SK-N-SH (cell line): ENCODE measurements around the gene MAN2C1.

Experiments
- CTCF ChIP-seq: fragments of 200-600 bp; sonication (generic); IDR thresholded peaks from 2 replicates; pipeline ENCODE4 v1.6.1; 2017; ENCODE audit warnings: antibody characterized with exemption, mild to moderate bottlenecking, moderate library complexity
- ELF1 ChIP-seq: IDR thresholded peaks from 2 replicates; pipeline ENCODE4 v1.4.0; 2012
- EP300 ChIP-seq, 2 experiments: IDR thresholded peaks; 2 replicates each; pipeline versions ENCODE4 v1.4.0 to v1.6.1; 2012; ENCODE audit warnings: borderline replicate concordance in 1 of 2, low read depth in 1 of 2, low read length in 1 of 2
- EZH2phosphoT487 ChIP-seq: fragments of 200-600 bp; sonication (generic); IDR thresholded peaks from 2 replicates; pipeline ENCODE4 v1.6.1; 2017; ENCODE audit warnings: low read depth, mixed run types, mild to moderate bottlenecking, antibody characterized with exemption, moderate library complexity, borderline replicate concordance
- FOXM1 ChIP-seq: IDR thresholded peaks from 2 replicates; pipeline ENCODE4 v1.4.0; 2012; ENCODE audit warnings: low read depth, mild to moderate bottlenecking
- GABPA ChIP-seq: IDR thresholded peaks from 2 replicates; pipeline ENCODE4 v1.4.0; 2012; ENCODE audit warnings: low read depth, mild to moderate bottlenecking
- NRF1 ChIP-seq: IDR thresholded peaks from 2 replicates; pipeline ENCODE4 v1.6.1; 2012; ENCODE audit warnings: low read depth, mild to moderate bottlenecking, low read length
- POLR2AphosphoS5 ChIP-seq: IDR thresholded peaks from 2 replicates; pipeline ENCODE4 v1.6.1; 2012; ENCODE audit warnings: low read depth, low read length
- RXRA ChIP-seq: IDR thresholded peaks from 2 replicates; pipeline ENCODE4 v1.4.0; 2012; ENCODE audit warnings: low read depth, mild to moderate bottlenecking, borderline replicate concordance
- TF ChIP-seq, protein P1 (sequence below): IDR thresholded peaks from 2 replicates; pipeline ENCODE4 v1.4.0; 2012; ENCODE audit warnings: low read depth
- TF ChIP-seq, protein P2 (sequence below): IDR thresholded peaks from 2 replicates; pipeline ENCODE4 v1.4.0; 2012; ENCODE audit warnings: low read depth, borderline replicate concordance
- TF ChIP-seq, protein P3 (sequence below): IDR thresholded peaks from 2 replicates; pipeline ENCODE4 v1.6.1; 2012; ENCODE audit warnings: mild to moderate bottlenecking, low read depth, low read length, moderate library complexity

DNA sequence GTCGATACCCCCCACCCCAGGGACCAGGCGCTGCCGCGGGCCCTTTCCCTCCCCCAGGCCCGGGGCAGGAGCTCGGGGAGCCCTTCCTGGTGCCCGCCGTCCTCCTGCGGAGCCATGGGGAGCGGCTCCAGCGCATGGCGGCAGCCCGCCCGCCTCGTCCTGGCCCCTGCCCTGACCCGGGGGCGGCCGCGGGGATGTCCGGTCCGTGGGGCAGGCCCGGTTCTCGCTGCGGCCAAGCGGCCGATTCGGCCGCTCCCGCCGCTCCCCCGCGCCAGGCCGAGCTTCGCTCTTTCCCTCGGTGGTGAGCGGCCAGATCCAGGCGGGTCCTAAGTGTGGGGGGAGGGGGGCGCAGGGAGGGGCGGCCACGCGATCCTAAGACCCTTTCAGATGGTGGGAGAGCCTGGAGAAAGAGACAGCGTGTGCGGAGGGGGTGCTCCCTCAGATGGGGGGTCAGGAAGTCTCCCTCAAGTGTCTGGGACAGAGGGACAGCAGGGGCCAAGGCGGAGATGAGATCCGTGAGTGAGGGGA, 20.3 kb downstream of the MAN2C1 start:
- no peak for TF ChIP-seq CTCF
- TF ChIP-seq ELF1, result no peak
- no peak for TF ChIP-seq GABPA
- TF ChIP-seq POLR2AphosphoS5, result no peak; the same call in 1 of the 2 replicates
- no peak for TF ChIP-seq EZH2phosphoT487
- TF ChIP-seq EP300 (IDR thresholded peaks at IDR 0.05; ENCODE audit: borderline replicate concordance in 1 of 2, low read depth in 1 of 2, low read length in 1 of 2), result no peak
- TF ChIP-seq, protein P1, sequence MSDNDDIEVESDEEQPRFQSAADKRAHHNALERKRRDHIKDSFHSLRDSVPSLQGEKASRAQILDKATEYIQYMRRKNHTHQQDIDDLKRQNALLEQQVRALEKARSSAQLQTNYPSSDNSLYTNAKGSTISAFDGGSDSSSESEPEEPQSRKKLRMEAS, result no peak
- TF ChIP-seq, protein P2, sequence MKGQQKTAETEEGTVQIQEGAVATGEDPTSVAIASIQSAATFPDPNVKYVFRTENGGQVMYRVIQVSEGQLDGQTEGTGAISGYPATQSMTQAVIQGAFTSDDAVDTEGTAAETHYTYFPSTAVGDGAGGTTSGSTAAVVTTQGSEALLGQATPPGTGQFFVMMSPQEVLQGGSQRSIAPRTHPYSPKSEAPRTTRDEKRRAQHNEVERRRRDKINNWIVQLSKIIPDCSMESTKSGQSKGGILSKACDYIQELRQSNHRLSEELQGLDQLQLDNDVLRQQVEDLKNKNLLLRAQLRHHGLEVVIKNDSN, result no peak
- TF ChIP-seq, protein P3, sequence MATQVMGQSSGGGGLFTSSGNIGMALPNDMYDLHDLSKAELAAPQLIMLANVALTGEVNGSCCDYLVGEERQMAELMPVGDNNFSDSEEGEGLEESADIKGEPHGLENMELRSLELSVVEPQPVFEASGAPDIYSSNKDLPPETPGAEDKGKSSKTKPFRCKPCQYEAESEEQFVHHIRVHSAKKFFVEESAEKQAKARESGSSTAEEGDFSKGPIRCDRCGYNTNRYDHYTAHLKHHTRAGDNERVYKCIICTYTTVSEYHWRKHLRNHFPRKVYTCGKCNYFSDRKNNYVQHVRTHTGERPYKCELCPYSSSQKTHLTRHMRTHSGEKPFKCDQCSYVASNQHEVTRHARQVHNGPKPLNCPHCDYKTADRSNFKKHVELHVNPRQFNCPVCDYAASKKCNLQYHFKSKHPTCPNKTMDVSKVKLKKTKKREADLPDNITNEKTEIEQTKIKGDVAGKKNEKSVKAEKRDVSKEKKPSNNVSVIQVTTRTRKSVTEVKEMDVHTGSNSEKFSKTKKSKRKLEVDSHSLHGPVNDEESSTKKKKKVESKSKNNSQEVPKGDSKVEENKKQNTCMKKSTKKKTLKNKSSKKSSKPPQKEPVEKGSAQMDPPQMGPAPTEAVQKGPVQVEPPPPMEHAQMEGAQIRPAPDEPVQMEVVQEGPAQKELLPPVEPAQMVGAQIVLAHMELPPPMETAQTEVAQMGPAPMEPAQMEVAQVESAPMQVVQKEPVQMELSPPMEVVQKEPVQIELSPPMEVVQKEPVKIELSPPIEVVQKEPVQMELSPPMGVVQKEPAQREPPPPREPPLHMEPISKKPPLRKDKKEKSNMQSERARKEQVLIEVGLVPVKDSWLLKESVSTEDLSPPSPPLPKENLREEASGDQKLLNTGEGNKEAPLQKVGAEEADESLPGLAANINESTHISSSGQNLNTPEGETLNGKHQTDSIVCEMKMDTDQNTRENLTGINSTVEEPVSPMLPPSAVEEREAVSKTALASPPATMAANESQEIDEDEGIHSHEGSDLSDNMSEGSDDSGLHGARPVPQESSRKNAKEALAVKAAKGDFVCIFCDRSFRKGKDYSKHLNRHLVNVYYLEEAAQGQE, result no peak
- no peak for TF ChIP-seq RXRA
- TF ChIP-seq NRF1, result no peak
- TF ChIP-seq FOXM1, result no peak
